ENCODE data around the gene RPP25.

DNA sequence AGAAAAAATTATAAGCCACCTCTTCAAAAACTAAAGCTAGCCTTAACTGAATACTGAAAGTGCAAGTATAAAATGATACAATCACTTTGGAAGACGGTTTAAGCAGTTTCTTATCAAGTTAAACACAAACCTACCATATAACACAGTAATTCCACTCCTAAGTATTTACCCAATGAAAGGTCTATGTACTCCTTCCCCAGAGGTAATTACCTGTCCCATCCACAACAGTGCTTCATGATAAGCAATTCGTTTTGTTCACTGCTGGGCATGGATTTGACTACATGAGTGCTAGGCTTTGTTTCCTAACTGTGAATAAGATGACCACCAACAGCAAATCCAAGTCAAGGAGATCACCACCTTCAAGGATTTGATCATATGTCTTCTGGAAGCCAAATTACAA lies 23.0 kb downstream of the RPP25 start:
- TF ChIP-seq, protein P1, sequence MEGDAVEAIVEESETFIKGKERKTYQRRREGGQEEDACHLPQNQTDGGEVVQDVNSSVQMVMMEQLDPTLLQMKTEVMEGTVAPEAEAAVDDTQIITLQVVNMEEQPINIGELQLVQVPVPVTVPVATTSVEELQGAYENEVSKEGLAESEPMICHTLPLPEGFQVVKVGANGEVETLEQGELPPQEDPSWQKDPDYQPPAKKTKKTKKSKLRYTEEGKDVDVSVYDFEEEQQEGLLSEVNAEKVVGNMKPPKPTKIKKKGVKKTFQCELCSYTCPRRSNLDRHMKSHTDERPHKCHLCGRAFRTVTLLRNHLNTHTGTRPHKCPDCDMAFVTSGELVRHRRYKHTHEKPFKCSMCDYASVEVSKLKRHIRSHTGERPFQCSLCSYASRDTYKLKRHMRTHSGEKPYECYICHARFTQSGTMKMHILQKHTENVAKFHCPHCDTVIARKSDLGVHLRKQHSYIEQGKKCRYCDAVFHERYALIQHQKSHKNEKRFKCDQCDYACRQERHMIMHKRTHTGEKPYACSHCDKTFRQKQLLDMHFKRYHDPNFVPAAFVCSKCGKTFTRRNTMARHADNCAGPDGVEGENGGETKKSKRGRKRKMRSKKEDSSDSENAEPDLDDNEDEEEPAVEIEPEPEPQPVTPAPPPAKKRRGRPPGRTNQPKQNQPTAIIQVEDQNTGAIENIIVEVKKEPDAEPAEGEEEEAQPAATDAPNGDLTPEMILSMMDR (IDR thresholded peaks at IDR 0.05): no peak
- no peak for TF ChIP-seq POLR2A (IDR thresholded peaks at IDR 0.05)

Measured in esophagus squamous epithelium (tissue), 4 donors.